WTC11 (cell line): Measurements from ENCODE around the gene TOPAZ1. TPM values are rescaled to one million over a fixed set of nuclear protein-coding genes. Genes with fewer than 3 reads are reported as not detected.

Source experiments
- ATAC-seq: fragments of 200-7000 bp; cut with Tn5 transposase; 2 replicates; pipeline ENCODE4 v1.10.0; 2021; ENCODE audit warnings: mild to moderate bottlenecking, moderate library complexity
- CTCF ChIA-PET: fragments of 300-600 bp; sonication (Branson Sonifier 250); formaldehyde crosslinking; loops from one replicate; lab custom pipeline; 2021; ENCODE audit warnings: antibody characterized with exemption; lab: Charles Lee
- POLR2A ChIA-PET: fragments of 350-600 bp; sonication (Branson Sonifier 250); formaldehyde crosslinking; loops from one replicate; lab custom pipeline; 2021; ENCODE audit warnings: antibody characterized with exemption; lab: Charles Lee
- DNase-seq: peaks from one replicate; pipeline ENCODE4 v3.0.0; 2021; ENCODE audit warnings: low spot score
- H3K27ac Mint-ChIP-seq: 2 replicates; pipeline ENCODE4 v1.8.0; 2021; ENCODE audit warnings: mixed read lengths
- H3K27me3 Mint-ChIP-seq: 2 replicates; pipeline ENCODE4 v1.8.0; 2021; ENCODE audit warnings: low read depth, mild to moderate bottlenecking, moderate library complexity, mixed read lengths
- H3K36me3 Mint-ChIP-seq: 2 replicates; pipeline ENCODE4 v1.8.0; 2021; ENCODE audit warnings: mixed read lengths
- H3K4me1 Mint-ChIP-seq: 2 replicates; pipeline ENCODE4 v1.8.0; 2022; ENCODE audit warnings: mixed read lengths
- H3K4me3 Mint-ChIP-seq: 2 replicates; pipeline ENCODE4 v1.8.0; 2021; ENCODE audit warnings: mild to moderate bottlenecking, moderate library complexity, mixed read lengths
- H3K9me3 Mint-ChIP-seq: 2 replicates; pipeline ENCODE4 v1.8.0; 2021; ENCODE audit warnings: mixed read lengths
- ATF1 ChIP-seq: sonication (generic); formaldehyde crosslinking; IDR thresholded peaks from 2 replicates; pipeline ENCODE4 v1.8.1; 2023; ENCODE audit warnings: mild to moderate bottlenecking, moderate library complexity, missing genetic modification reagents
- EMX1 ChIP-seq: fragments of 250-450 bp; sonication (Bioruptor Pico); IDR thresholded peaks from 2 replicates; pipeline ENCODE4 v1.8.0; 2021; ENCODE audit warnings: mild to moderate bottlenecking
- KAT7 ChIP-seq: sonication (generic); formaldehyde crosslinking; IDR thresholded peaks from 2 replicates; pipeline ENCODE4 v1.8.1; 2023; ENCODE audit warnings: missing genetic modification reagents, mild to moderate bottlenecking, borderline replicate concordance
- NFATC4 ChIP-seq: fragments of 250-450 bp; sonication (Bioruptor Pico); IDR thresholded peaks from 2 replicates; pipeline ENCODE4 v1.9.0; 2021; ENCODE audit warnings: mild to moderate bottlenecking
- NFYB ChIP-seq: sonication (generic); formaldehyde crosslinking; conservative IDR thresholded peaks from 2 replicates; pipeline ENCODE4 v1.8.0; 2022; ENCODE audit warnings: low read depth, missing genetic modification reagents
- NR2C2 ChIP-seq: sonication (generic); formaldehyde crosslinking; IDR thresholded peaks from 2 replicates; pipeline ENCODE4 v1.8.0; 2022; ENCODE audit warnings: mild to moderate bottlenecking, missing genetic modification reagents
- SOX15 ChIP-seq: fragments of 250-450 bp; sonication (Bioruptor Pico); IDR thresholded peaks from 2 replicates; pipeline ENCODE4 v1.9.0; 2021; ENCODE audit warnings: mild to moderate bottlenecking
- ZBTB21 ChIP-seq: sonication (generic); formaldehyde crosslinking; IDR thresholded peaks from 2 replicates; pipeline ENCODE4 v1.8.1; 2023; ENCODE audit warnings: mild to moderate bottlenecking, missing genetic modification reagents, borderline replicate concordance
- ZNF263 ChIP-seq: sonication (generic); formaldehyde crosslinking; IDR thresholded peaks from 2 replicates; pipeline ENCODE4 v1.8.1; 2022; ENCODE audit warnings: low read depth, mild to moderate bottlenecking, moderate library complexity, missing genetic modification reagents
- total RNA-seq: library from RNA; stranded (reverse); gene quantifications from 3 replicates; pipeline ENCODE4 v1.2.3, GENCODE V29; 2021
- TF ChIP-seq, protein P1 (sequence below): sonication (generic); formaldehyde crosslinking; IDR thresholded peaks from 2 replicates; pipeline ENCODE4 v1.8.0; 2023; ENCODE audit warnings: missing genetic modification reagents
- TF ChIP-seq, protein P2 (sequence below): sonication (generic); formaldehyde crosslinking; conservative IDR thresholded peaks from 2 replicates; pipeline ENCODE4 v1.8.1; 2022; ENCODE audit warnings: mild to moderate bottlenecking, missing genetic modification reagents
- TF ChIP-seq, protein P3 (sequence below): sonication (generic); formaldehyde crosslinking; IDR thresholded peaks from 2 replicates; pipeline ENCODE4 v1.8.1; 2022; ENCODE audit warnings: low read depth, mild to moderate bottlenecking, moderate library complexity, missing genetic modification reagents, borderline replicate concordance
- TF ChIP-seq, protein P4 (sequence below): sonication (generic); formaldehyde crosslinking; IDR thresholded peaks from 2 replicates; pipeline ENCODE4 v1.8.1; 2022; ENCODE audit warnings: mild to moderate bottlenecking, missing genetic modification reagents, moderate library complexity, borderline replicate concordance
- TF ChIP-seq, protein P5 (sequence below): sonication (generic); formaldehyde crosslinking; IDR thresholded peaks from 2 replicates; pipeline ENCODE4 v1.8.0; 2022; ENCODE audit warnings: mild to moderate bottlenecking, missing genetic modification reagents
- TF ChIP-seq, protein P6 (sequence below): fragments of 250-450 bp; sonication (Bioruptor Pico); conservative IDR thresholded peaks from 2 replicates; pipeline ENCODE4 v1.9.0; 2021; ENCODE audit warnings: mild to moderate bottlenecking
- TF ChIP-seq, protein P7 (sequence below): sonication (generic); formaldehyde crosslinking; conservative IDR thresholded peaks from 2 replicates; pipeline ENCODE4 v1.8.1; 2023; ENCODE audit warnings: mild to moderate bottlenecking, low read depth, missing genetic modification reagents, moderate library complexity

The TOPAZ1 gene
- total RNA-seq, 1 experiment from 2014 or later: not detected

DNA sequence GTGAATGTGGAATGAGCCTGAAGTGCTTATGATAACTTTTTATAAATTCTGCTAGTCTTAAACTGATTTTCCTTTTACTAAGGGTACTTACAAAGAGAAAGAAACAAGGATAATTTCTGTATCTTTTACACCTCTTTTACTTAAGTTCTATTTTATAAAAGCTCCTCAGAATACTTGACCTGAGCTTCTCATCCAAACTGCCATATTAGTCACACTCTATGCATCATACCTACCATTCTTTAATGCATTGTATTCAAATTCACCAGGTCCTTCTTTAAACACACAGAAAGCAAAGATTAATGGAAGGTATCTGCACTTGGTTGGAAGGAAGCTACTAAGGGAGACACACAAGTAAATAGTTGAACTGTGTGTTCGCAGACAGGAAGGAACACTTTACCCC is 1.6 kb upstream of the TOPAZ1 start:
- Mint-ChIP-seq H3K27ac (no peak overlapping the region), H3K9me3 (no peaks in the 10 kb centered on the region), H3K4me1 (peaks cover 3% of the 10 kb centered on the region), H3K36me3 (no peaks in the 10 kb centered on the region), H3K4me3 (no peak overlapping the region), H3K27me3 (peaks cover 5% of the 10 kb centered on the region)
- ChIA-PET POLR2A (interaction anchor here (0.6 kb wide), 1 partner anchor 151 kb away, joined by 3 read pairs; no protein-coding TSS in a partner anchor), CTCF (no interaction called here)
- no peak for TF ChIP-seq NFATC4
- no peak for TF ChIP-seq SOX15 (CRISPR knock-in tag)
- no peak for TF ChIP-seq NR2C2 (CRISPR knock-in tag)
- TF ChIP-seq, protein P1, sequence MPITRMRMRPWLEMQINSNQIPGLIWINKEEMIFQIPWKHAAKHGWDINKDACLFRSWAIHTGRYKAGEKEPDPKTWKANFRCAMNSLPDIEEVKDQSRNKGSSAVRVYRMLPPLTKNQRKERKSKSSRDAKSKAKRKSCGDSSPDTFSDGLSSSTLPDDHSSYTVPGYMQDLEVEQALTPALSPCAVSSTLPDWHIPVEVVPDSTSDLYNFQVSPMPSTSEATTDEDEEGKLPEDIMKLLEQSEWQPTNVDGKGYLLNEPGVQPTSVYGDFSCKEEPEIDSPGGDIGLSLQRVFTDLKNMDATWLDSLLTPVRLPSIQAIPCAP (CRISPR knock-in tag): no peak
- TF ChIP-seq, protein P2, sequence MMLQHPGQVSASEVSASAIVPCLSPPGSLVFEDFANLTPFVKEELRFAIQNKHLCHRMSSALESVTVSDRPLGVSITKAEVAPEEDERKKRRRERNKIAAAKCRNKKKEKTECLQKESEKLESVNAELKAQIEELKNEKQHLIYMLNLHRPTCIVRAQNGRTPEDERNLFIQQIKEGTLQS (CRISPR knock-in tag): no peak
- TF ChIP-seq, protein P3, sequence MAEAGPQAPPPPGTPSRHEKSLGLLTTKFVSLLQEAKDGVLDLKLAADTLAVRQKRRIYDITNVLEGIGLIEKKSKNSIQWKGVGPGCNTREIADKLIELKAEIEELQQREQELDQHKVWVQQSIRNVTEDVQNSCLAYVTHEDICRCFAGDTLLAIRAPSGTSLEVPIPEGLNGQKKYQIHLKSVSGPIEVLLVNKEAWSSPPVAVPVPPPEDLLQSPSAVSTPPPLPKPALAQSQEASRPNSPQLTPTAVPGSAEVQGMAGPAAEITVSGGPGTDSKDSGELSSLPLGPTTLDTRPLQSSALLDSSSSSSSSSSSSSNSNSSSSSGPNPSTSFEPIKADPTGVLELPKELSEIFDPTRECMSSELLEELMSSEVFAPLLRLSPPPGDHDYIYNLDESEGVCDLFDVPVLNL (CRISPR knock-in tag): no peak
- TF ChIP-seq, protein P4, sequence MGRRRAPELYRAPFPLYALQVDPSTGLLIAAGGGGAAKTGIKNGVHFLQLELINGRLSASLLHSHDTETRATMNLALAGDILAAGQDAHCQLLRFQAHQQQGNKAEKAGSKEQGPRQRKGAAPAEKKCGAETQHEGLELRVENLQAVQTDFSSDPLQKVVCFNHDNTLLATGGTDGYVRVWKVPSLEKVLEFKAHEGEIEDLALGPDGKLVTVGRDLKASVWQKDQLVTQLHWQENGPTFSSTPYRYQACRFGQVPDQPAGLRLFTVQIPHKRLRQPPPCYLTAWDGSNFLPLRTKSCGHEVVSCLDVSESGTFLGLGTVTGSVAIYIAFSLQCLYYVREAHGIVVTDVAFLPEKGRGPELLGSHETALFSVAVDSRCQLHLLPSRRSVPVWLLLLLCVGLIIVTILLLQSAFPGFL: no peak
- no peak for TF ChIP-seq ATF1 (CRISPR knock-in tag)
- TF ChIP-seq, protein P5, sequence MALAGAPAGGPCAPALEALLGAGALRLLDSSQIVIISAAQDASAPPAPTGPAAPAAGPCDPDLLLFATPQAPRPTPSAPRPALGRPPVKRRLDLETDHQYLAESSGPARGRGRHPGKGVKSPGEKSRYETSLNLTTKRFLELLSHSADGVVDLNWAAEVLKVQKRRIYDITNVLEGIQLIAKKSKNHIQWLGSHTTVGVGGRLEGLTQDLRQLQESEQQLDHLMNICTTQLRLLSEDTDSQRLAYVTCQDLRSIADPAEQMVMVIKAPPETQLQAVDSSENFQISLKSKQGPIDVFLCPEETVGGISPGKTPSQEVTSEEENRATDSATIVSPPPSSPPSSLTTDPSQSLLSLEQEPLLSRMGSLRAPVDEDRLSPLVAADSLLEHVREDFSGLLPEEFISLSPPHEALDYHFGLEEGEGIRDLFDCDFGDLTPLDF (CRISPR knock-in tag): no peak
- DNase-seq: no peak
- ATAC-seq: no peak

DNA sequence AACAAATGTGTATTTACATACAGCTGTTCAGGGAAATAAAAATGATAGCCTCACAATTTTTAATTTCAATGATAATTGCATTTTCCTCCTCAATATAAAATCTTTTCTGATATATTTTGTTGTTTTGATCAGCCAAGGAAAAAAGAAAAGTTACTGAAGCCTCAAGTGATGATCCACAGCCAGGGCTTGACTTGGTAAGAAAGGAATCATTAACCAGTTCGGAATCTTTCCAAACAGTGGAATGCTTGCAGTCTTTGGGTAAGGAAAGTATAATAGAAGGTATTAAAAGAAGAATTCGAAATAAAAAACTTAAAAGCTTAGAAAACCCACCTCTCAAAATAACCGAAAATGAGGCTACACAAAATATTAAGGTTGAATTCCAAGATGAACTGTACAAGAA is 1.0 kb downstream of the TOPAZ1 start:
- TF ChIP-seq SOX15 (CRISPR knock-in tag) (no peak), ZNF263 (CRISPR knock-in tag) (no peak), NFYB (CRISPR knock-in tag) (no peak), EMX1 (CRISPR knock-in tag) (no peak), KAT7 (CRISPR knock-in tag) (no peak), ZBTB21 (CRISPR knock-in tag) (no peak)
- TF ChIP-seq, protein P6, sequence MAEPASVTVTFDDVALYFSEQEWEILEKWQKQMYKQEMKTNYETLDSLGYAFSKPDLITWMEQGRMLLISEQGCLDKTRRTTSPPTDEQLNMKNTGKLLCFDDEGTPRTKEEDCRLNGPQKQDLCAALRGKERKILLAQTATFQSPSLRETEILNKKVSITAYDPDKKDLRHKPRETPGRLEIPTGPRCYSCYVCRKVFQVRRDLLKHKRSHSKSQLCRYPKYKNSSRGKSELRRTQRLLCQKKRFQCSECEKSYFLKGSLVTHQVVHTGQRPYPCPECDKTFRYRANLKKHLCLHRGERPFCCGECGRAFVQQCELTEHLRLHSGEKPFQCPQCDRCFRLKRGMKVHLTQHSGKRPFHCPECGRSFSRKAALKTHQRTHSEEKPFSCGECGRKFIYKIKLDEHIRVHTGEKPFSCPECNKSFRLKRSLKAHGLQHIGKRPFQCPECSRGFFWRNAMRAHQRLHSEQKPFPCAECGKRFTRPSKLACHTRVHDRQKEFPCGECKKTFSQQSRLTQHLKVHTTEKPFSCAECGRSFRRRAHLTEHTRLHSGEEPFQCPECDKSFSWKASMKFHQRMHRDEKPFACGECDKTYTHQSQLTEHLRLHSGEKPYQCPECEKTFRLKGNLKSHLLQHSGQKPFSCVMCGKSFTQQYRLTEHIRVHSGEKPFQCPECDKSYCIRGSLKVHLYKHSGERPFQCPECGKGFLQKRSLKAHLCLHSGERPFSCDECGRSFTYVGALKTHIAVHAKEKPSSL (CRISPR knock-in tag): no peak
- TF ChIP-seq, protein P7, sequence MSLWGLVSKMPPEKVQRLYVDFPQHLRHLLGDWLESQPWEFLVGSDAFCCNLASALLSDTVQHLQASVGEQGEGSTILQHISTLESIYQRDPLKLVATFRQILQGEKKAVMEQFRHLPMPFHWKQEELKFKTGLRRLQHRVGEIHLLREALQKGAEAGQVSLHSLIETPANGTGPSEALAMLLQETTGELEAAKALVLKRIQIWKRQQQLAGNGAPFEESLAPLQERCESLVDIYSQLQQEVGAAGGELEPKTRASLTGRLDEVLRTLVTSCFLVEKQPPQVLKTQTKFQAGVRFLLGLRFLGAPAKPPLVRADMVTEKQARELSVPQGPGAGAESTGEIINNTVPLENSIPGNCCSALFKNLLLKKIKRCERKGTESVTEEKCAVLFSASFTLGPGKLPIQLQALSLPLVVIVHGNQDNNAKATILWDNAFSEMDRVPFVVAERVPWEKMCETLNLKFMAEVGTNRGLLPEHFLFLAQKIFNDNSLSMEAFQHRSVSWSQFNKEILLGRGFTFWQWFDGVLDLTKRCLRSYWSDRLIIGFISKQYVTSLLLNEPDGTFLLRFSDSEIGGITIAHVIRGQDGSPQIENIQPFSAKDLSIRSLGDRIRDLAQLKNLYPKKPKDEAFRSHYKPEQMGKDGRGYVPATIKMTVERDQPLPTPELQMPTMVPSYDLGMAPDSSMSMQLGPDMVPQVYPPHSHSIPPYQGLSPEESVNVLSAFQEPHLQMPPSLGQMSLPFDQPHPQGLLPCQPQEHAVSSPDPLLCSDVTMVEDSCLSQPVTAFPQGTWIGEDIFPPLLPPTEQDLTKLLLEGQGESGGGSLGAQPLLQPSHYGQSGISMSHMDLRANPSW (CRISPR knock-in tag): no peak
- POLR2A ChIA-PET: no interaction called here
- Mint-ChIP-seq H3K4me3 (no peak overlapping the region), H3K4me1 (no peaks in the 10 kb centered on the region), H3K27me3 (no peaks in the 10 kb centered on the region; the same call in 1 of the 2 replicates), H3K9me3 (peaks cover 10% of the 10 kb centered on the region), H3K36me3 (peaks cover 3% of the 10 kb centered on the region), H3K27ac (no peak overlapping the region)
- DNase-seq (no peak), ATAC-seq (no peak)
- CTCF ChIA-PET: no interaction called here
